Stomach smooth muscle (tissue), 2 donors: ENCODE data around the gene TMA7B.

Source experiments
- H3K27ac ChIP-seq: one replicate; pipeline ENCODE4 v1.7.0; 2013; ENCODE audit warnings: mild to moderate bottlenecking, low read length, inconsistent platforms
- H3K27me3 ChIP-seq, 2 donors: one replicate each; pipeline ENCODE4 v1.7.0; 2013; ENCODE audit warnings: low read length in 2 of 2; ENCODE audit not compliant: insufficient read depth in 2 of 2, control insufficient read depth in 1 of 2
- H3K36me3 ChIP-seq, 2 donors: one replicate each; pipeline ENCODE4 v1.7.0; 2013; ENCODE audit warnings: low read length in 2 of 2; ENCODE audit not compliant: control insufficient read depth in 2 of 2, insufficient read depth in 2 of 2
- H3K4me1 ChIP-seq: one replicate; pipeline ENCODE4 v1.7.0; 2013; ENCODE audit warnings: low read length; ENCODE audit not compliant: control insufficient read depth, insufficient read depth
- H3K4me3 ChIP-seq, 2 donors: one replicate each; pipeline ENCODE4 v1.7.0; 2013; ENCODE audit warnings: low read length in 2 of 2
- H3K9ac ChIP-seq, 2 donors: one replicate each; pipeline ENCODE4 v1.7.0; 2013; ENCODE audit warnings: low read length in 2 of 2, mild to moderate bottlenecking in 1 of 2
- H3K9me3 ChIP-seq, 2 donors: one replicate each; pipeline ENCODE4 v1.7.0; 2013; ENCODE audit warnings: low read length in 2 of 2; ENCODE audit not compliant: control insufficient read depth in 2 of 2
- donor health status: healthy.
- donor health status: Pancreatic carcinoma.

TMA7B gene

GRCh38 chr22:39967103-39967829 lies 7.1 kb downstream of the TMA7B start:
- Histone ChIP-seq H3K27ac (no peak overlapping the region), H3K4me1 (no peaks in the 10 kb centered on the region), H3K9ac (no peak overlapping the region), H3K36me3 (no peaks in the 10 kb centered on the region), H3K4me3 (no peak overlapping the region), H3K9me3 (no peaks in the 10 kb centered on the region), H3K27me3 (peaks cover 20 to 23% of the 10 kb centered on the region in 2 donors)

- Histone ChIP-seq H3K36me3 (no peaks in the 10 kb centered on the region), H3K4me3 (no peak overlapping the region), H3K9ac (no peak overlapping the region), H3K9me3 (no peaks in the 10 kb centered on the region), H3K27ac (no peak overlapping the region), H3K4me1 (no peaks in the 10 kb centered on the region), H3K27me3 (peaks cover 25 to 26% of the 10 kb centered on the region in 2 donors)
Observed at GRCh38 chr22:39967996-39968972, 8.1 kb downstream of the TMA7B start.

- H3K27me3 ChIP-seq: peaks cover 24 to 26% of the 10 kb centered on the region in 2 donors
- H3K4me1 ChIP-seq: no peaks in the 10 kb centered on the region
Observed at GRCh38 chr22:39970742-39971141, 10.5 kb downstream of the TMA7B start.

GRCh38 chr22:39972641-39973040 lies 12.4 kb downstream of the TMA7B start:
- Histone ChIP-seq H3K9ac (no peak overlapping the region), H3K27ac (no peak overlapping the region), H3K4me3 (no peak overlapping the region), H3K27me3 (peaks cover 24 to 31% of the 10 kb centered on the region in 2 donors), H3K36me3 (no peaks in the 10 kb centered on the region), H3K4me1 (no peaks in the 10 kb centered on the region), H3K9me3 (no peaks in the 10 kb centered on the region)

More at GRCh38 chr22:39970742-39971141, 10.5 kb downstream of the TMA7B start:
- H3K36me3 ChIP-seq: no peaks in the 10 kb centered on the region
- H3K9ac ChIP-seq: no peak overlapping the region
- H3K27ac ChIP-seq: no peak overlapping the region
- no peak overlapping the region for H3K4me3 ChIP-seq
- H3K9me3 ChIP-seq: no peaks in the 10 kb centered on the region

- no peak overlapping the region for H3K27ac ChIP-seq
- no peaks in the 10 kb centered on the region for H3K9me3 ChIP-seq
- H3K4me1 ChIP-seq: no peaks in the 10 kb centered on the region
- no peak overlapping the region for H3K9ac ChIP-seq
- H3K36me3 ChIP-seq: no peaks in the 10 kb centered on the region
- peaks cover 23 to 30% of the 10 kb centered on the region in 2 donors for H3K27me3 ChIP-seq
- H3K4me3 ChIP-seq: no peak overlapping the region
Observed at GRCh38 chr22:39973656-39974055, 13.5 kb downstream of the TMA7B start.

GRCh38 chr22:39974065-39974464 lies 13.9 kb downstream of the TMA7B start:
- no peak overlapping the region for H3K9ac ChIP-seq

GRCh38 chr22:39979048-39979447 lies 18.9 kb downstream of the TMA7B start:
- no peak overlapping the region for H3K27ac ChIP-seq
- H3K4me3 ChIP-seq: no peak overlapping the region
- H3K36me3 ChIP-seq: no peaks in the 10 kb centered on the region
- no peak overlapping the region for H3K9ac ChIP-seq
- peaks cover 8 to 28% of the 10 kb centered on the region in 2 donors for H3K27me3 ChIP-seq
- no peaks in the 10 kb centered on the region for H3K4me1 ChIP-seq
- no peaks in the 10 kb centered on the region for H3K9me3 ChIP-seq

More at GRCh38 chr22:39974065-39974464, 13.9 kb downstream of the TMA7B start:
- Histone ChIP-seq H3K36me3 (no peaks in the 10 kb centered on the region), H3K4me3 (no peak overlapping the region), H3K4me1 (no peaks in the 10 kb centered on the region), H3K9me3 (no peaks in the 10 kb centered on the region), H3K27me3 (peaks cover 20 to 30% of the 10 kb centered on the region in 2 donors), H3K27ac (no peak overlapping the region)

- Histone ChIP-seq H3K4me3 (no peak overlapping the region), H3K27ac (no peak overlapping the region), H3K9ac (no peak overlapping the region), H3K4me1 (no peaks in the 10 kb centered on the region), H3K27me3 (peaks cover 8 to 29% of the 10 kb centered on the region in 2 donors), H3K9me3 (no peaks in the 10 kb centered on the region), H3K36me3 (no peaks in the 10 kb centered on the region)
Observed at GRCh38 chr22:39979458-39979857, 19.3 kb downstream of the TMA7B start.

- Histone ChIP-seq H3K4me3 (no peak overlapping the region), H3K9ac (no peak overlapping the region), H3K27ac (no peak overlapping the region), H3K36me3 (no peaks in the 10 kb centered on the region), H3K9me3 (no peaks in the 10 kb centered on the region), H3K27me3 (peaks cover 11 to 31% of the 10 kb centered on the region in 2 donors), H3K4me1 (no peaks in the 10 kb centered on the region)
Observed at GRCh38 chr22:39980596-39980995, 20.4 kb downstream of the TMA7B start.

GRCh38 chr22:39983346-39983745 lies 23.1 kb downstream of the TMA7B start:
- Histone ChIP-seq H3K27ac (no peak overlapping the region), H3K9me3 (no peaks in the 10 kb centered on the region), H3K4me3 (no peak overlapping the region), H3K4me1 (no peaks in the 10 kb centered on the region), H3K27me3 (peaks cover 8 to 19% of the 10 kb centered on the region in 2 donors), H3K9ac (no peak overlapping the region), H3K36me3 (no peaks in the 10 kb centered on the region)
